Dermis blood vessel endothelial cell (primary cell): ENCODE data around the gene DDX1. TPM values are rescaled to one million over a fixed set of nuclear protein-coding genes. Genes with fewer than 3 reads are reported as not detected.
"Not testable (repeated sequence)": the region's sequence is repeated elsewhere in the genome, so short reads cannot be mapped to it uniquely, and the experiment has no call there.

Experiments used
- DNase-seq: peaks from one replicate; pipeline ENCODE4 v3.0.0; 2010
- total RNA-seq: library from RNA; depleted of rRNA; stranded (reverse); fragments of >200 nt; gene quantifications from 2 replicates; pipeline ENCODE4 v1.2.3, GENCODE V29; 2014

DDX1 gene
- 87.3 and 126 TPM in 2 replicates for total RNA-seq

- peak; percentile 89 for DNase-seq
Measured at GRCh38 chr2:15591692-15592463, at the start of gene DDX1. DDX1 (plus strand) TSS chr2:15591868; CDS start chr2:15591934, 66 bp downstream.

GRCh38 chr2:15542269-15542668 lies 49.4 kb upstream of the DDX1 start:
- DNase-seq, result not testable (repeated sequence)

- DNase-seq, result no peak
Measured at GRCh38 chr2:15543053-15543452, 48.6 kb upstream of the DDX1 start.

GRCh38 chr2:15543541-15543940 lies 48.1 kb upstream of the DDX1 start:
- no peak for DNase-seq

- no peak for DNase-seq
Measured at GRCh38 chr2:15544227-15544626, 47.4 kb upstream of the DDX1 start.

- no peak for DNase-seq
Measured at GRCh38 chr2:15546297-15547098, 45.2 kb upstream of the DDX1 start.

- DNase-seq, result no peak
Measured at GRCh38 chr2:15547115-15547876, 44.4 kb upstream of the DDX1 start.

GRCh38 chr2:15548974-15549373 lies 42.7 kb upstream of the DDX1 start:
- no peak for DNase-seq

GRCh38 chr2:15553519-15553918 lies 38.1 kb upstream of the DDX1 start:
- DNase-seq, result no peak

GRCh38 chr2:15553951-15554350 lies 37.7 kb upstream of the DDX1 start:
- DNase-seq, result no peak

GRCh38 chr2:15554525-15555218 lies 37.0 kb upstream of the DDX1 start:
- no peak for DNase-seq

- no peak for DNase-seq
Measured at GRCh38 chr2:15555760-15556193, 35.9 kb upstream of the DDX1 start.

- no peak for DNase-seq
Measured at GRCh38 chr2:15556311-15556930, 35.2 kb upstream of the DDX1 start.

- DNase-seq, result peak; percentile 44
Measured at GRCh38 chr2:15557887-15558311, 33.8 kb upstream of the DDX1 start.

GRCh38 chr2:15559379-15560139 lies 32.1 kb upstream of the DDX1 start:
- no peak for DNase-seq

GRCh38 chr2:15560140-15560987 lies 31.3 kb upstream of the DDX1 start:
- peak; percentile 60 for DNase-seq

GRCh38 chr2:15560988-15561573 lies 30.6 kb upstream of the DDX1 start, which contains the start of gene NBAS:
NBAS (minus strand) TSS chr2:15561334; CDS start chr2:15561304, 30 bp downstream.
- peak; percentile 93 for DNase-seq

- peak; percentile 58 for DNase-seq
Measured at GRCh38 chr2:15561574-15562344, 29.9 kb upstream of the DDX1 start.
